ENCODE results near the gene IL1R1.

IL1R1 gene

GRCh38 chr2:102138331-102138730, 4.2 kb upstream of the IL1R1 start:
- DNase-seq (ENCODE audit: low read depth in 3 of 3), result no peak

GRCh38 chr2:102139851-102140250, 2.7 kb upstream of the IL1R1 start:
- no peak for DNase-seq (ENCODE audit: low read depth in 3 of 3)

GRCh38 chr2:102140377-102140776, 2.2 kb upstream of the IL1R1 start:
- no peak for DNase-seq (ENCODE audit: low read depth in 3 of 3)

- no peak for DNase-seq (ENCODE audit: low read depth in 3 of 3)
Observed at GRCh38 chr2:102141011-102141943, 1.3 kb upstream of the IL1R1 start.

GRCh38 chr2:102142829-102143449, 393 bp downstream of the IL1R1 start:
- DNase-seq (ENCODE audit: low read depth in 3 of 3), result no peak

- no peak for DNase-seq (ENCODE audit: low read depth in 3 of 3)
Observed at GRCh38 chr2:102143450-102143985, 972 bp downstream of the IL1R1 start.

- DNase-seq (ENCODE audit: low read depth in 3 of 3), result no peak
Observed at GRCh38 chr2:102144128-102144527, 1.6 kb downstream of the IL1R1 start.

- no peak for DNase-seq (ENCODE audit: low read depth in 3 of 3)
Observed at GRCh38 chr2:102145107-102145506, 2.6 kb downstream of the IL1R1 start.

- DNase-seq (ENCODE audit: low read depth in 3 of 3), result no peak
Observed at GRCh38 chr2:102145934-102146333, 3.4 kb downstream of the IL1R1 start.

- peak; percentile 35 to 66 (median 63) for DNase-seq (ENCODE audit: low read depth in 3 of 3)
Observed at GRCh38 chr2:102147935-102148334, 5.4 kb downstream of the IL1R1 start.

GRCh38 chr2:102149243-102149642, 6.7 kb downstream of the IL1R1 start:
- no peak for DNase-seq (ENCODE audit: low read depth in 3 of 3)

GRCh38 chr2:102149644-102150455, 7.3 kb downstream of the IL1R1 start:
- no peak for DNase-seq (ENCODE audit: low read depth in 3 of 3)

GRCh38 chr2:102154364-102154763, 11.8 kb downstream of the IL1R1 start:
- no peak for DNase-seq (ENCODE audit: low read depth in 3 of 3)

GRCh38 chr2:102154946-102155702, 12.6 kb downstream of the IL1R1 start:
- no peak for DNase-seq (ENCODE audit: low read depth in 3 of 3)

- DNase-seq (ENCODE audit: low read depth in 3 of 3), result no peak
Observed at GRCh38 chr2:102155703-102156515, 13.4 kb downstream of the IL1R1 start.

GRCh38 chr2:102158011-102158755, 15.6 kb downstream of the IL1R1 start:
- DNase-seq (ENCODE audit: low read depth in 3 of 3), result no peak

- DNase-seq (ENCODE audit: low read depth in 3 of 3), result no peak
Observed at GRCh38 chr2:102159295-102159694, 16.7 kb downstream of the IL1R1 start.

GRCh38 chr2:102166189-102166845, 23.8 kb downstream of the IL1R1 start:
- DNase-seq (ENCODE audit: low read depth in 3 of 3), result no peak

All from stimulated activated CD4-positive, alpha-beta T cell treated with anti-CD3 and anti-CD28 coated beads, TNF-alpha, amount 100 ng/mL, for 24 hours (primary cell).